ENCODE data around the gene CFI. TPM values are rescaled to one million over a fixed set of nuclear protein-coding genes. Genes with fewer than 3 reads are reported as not detected.

The CFI gene
- total and polyA plus RNA-seq, 12 donors, result 5.9 to 219 (median 77.1) TPM

GRCh38 chr4:109730619-109731545 is 70.9 kb downstream of the CFI start:
- intact Hi-C loops (cut with DNase I), result no loop called here

GRCh38 chr4:109729718-109730618 is 71.8 kb downstream of the CFI start, which contains the start of gene PLA2G12A:
Gene PLA2G12A, minus strand, starts transcription at chr4:109730070. Its CDS starts 261 bp downstream, at chr4:109729809.
- Histone ChIP-seq H3K9me3 (replicated peaks in 1 of 3) (no peaks in the 10 kb centered on the region), H3K36me3 (replicated peaks in 1 of 2) (no peaks in the 10 kb centered on the region), H3K27me3 (no peaks in the 10 kb centered on the region), H3K27ac (peak within 1 kb of the TSS; percentile 65 to 90 (median 85)), H3K4me3 (peak within 1 kb of the TSS; percentile 50 to 97 (median 83)), H3K4me1 (replicated peaks in 1 of 2) (peaks cover 0 to 22% of the 10 kb centered on the region in 2 donors)
- WGBS, 4 donors, result 0 to 1% (median 1%) methylated on average over 21 to 83 of the region's 83 CpGs
- peak; percentile 64 to 75 (median 71) for DNase-seq
- TF ChIP-seq CTCF (IDR thresholded peaks at IDR 0.05), result peak in 1 of 6 experiments; percentile 8
- TF ChIP-seq POLR2A (IDR thresholded peaks at IDR 0.05), result peak in 1 of 2 donors; percentile 48
- intact Hi-C loops (cut with DNase I), result no loop called here

More at GRCh38 chr4:109730619-109731545, 70.9 kb downstream of the CFI start:
- Histone ChIP-seq H3K27ac (peak overlapping the region; percentile 65 to 90 (median 85)), H3K9me3 (replicated peaks in 1 of 3) (no peaks in the 10 kb centered on the region), H3K36me3 (replicated peaks in 1 of 2) (no peaks in the 10 kb centered on the region), H3K27me3 (no peaks in the 10 kb centered on the region), H3K4me3 (peak overlapping the region in 2 of 4 donors; percentile 75 to 91), H3K4me1 (replicated peaks in 1 of 2) (peaks cover 0 to 22% of the 10 kb centered on the region in 2 donors)
- DNase-seq, result peak in 5 of 7 donors; percentile 28 to 59 (median 43)
- TF ChIP-seq POLR2A (IDR thresholded peaks at IDR 0.05), result no peak
- no peak for TF ChIP-seq CTCF (IDR thresholded peaks at IDR 0.05)
- WGBS, 4 donors, result 48 to 51% (median 50%) methylated on average over 20 to 21 of the region's 21 CpGs

GRCh38 chr4:109729117-109729717 is 72.6 kb downstream of the CFI start:
- peak in 6 of 7 donors; percentile 38 to 70 (median 52) for DNase-seq
- WGBS, 4 donors, result 1 to 6% (median 3%) methylated on average over 9 to 25 of the region's 25 CpGs
- TF ChIP-seq POLR2A (IDR thresholded peaks at IDR 0.05) (no peak), CTCF (IDR thresholded peaks at IDR 0.05) (no peak)
- Histone ChIP-seq H3K4me3 (peak overlapping the region; percentile 50 to 97 (median 83)), H3K27ac (peak overlapping the region; percentile 36 to 90 (median 85)), H3K27me3 (no peaks in the 10 kb centered on the region), H3K4me1 (replicated peaks in 1 of 2) (peaks cover 0 to 22% of the 10 kb centered on the region in 2 donors), H3K9me3 (replicated peaks in 1 of 3) (no peaks in the 10 kb centered on the region), H3K36me3 (replicated peaks in 1 of 2) (no peaks in the 10 kb centered on the region)
- intact Hi-C loops (cut with DNase I), result no loop called here
